ENCODE measurements around the gene EPAS1.

GRCh38 chr2:46277431-46278190, 19.6 kb upstream of the EPAS1 start:
- no peak for TF ChIP-seq CTCF (IDR thresholded peaks at IDR 0.05)
- TF ChIP-seq POLR2A (IDR thresholded peaks at IDR 0.05), result no peak

Measured in breast epithelium (tissue), 3 donors.